Renal cortex interstitium (tissue), 11 donors: ENCODE measurements around the gene RBMS2. TPM values are rescaled to one million over a fixed set of nuclear protein-coding genes. Genes with fewer than 3 reads are reported as not detected.

Experiments
- DNase-seq, 11 donors: peaks; one replicate each; pipeline ENCODE4 v3.0.0-alpha.2; 2013; ENCODE audit warnings: low read depth in 9 of 11, low spot score in 4 of 11; ENCODE audit errors: extremely low read depth in 1 of 11
- polyA plus RNA-seq, 3 donors: library from polyadenylated mRNA; unstranded; fragments of 120-200 nt; gene quantifications; one replicate each; pipeline ENCODE4 v1.2.1, GENCODE V29; 2013; ENCODE audit not compliant: insufficient read length in 3 of 3

RBMS2 gene
- polyA plus RNA-seq, 3 donors, result 35.8 to 40.9 (median 40.7) TPM

GRCh38 chr12:56636675-56637540 lies 115.3 kb downstream of the RBMS2 start:
- peak; percentile 94 to 99 (median 99) for DNase-seq

DNA sequence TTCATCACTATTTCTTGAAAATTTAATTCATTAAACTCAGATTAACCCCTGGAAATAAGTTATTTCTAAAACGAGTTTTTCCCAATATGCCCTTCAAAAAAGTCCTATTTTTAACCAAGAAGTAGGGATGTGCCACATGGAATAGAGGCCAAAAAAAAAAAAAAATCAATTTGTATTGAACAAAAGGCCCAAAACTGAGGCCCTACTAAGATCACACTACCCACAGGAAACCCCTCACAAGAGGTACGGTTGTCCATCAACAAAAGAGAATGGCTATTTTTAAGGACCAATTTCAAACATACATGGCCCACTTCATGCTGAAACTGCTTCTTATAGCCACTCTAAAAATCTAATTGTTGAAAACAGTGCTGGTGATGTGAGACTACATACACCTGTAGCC lies 116.0 kb downstream of the RBMS2 start:
- DNase-seq, result no peak

GRCh38 chr12:56641219-56641618 lies 119.6 kb downstream of the RBMS2 start:
- no peak for DNase-seq

GRCh38 chr12:56644654-56645053 lies 123.0 kb downstream of the RBMS2 start:
- DNase-seq, result no peak

GRCh38 chr12:56645201-56645716 lies 123.6 kb downstream of the RBMS2 start:
- no peak for DNase-seq

Other genes with a start within 250 kb of the RBMS2 start
- gene CS, start 221.5 kb upstream of the RBMS2 start, polyA plus RNA-seq, result 100 to 1,000 TPM; 192 to 212 (median 204) TPM
- gene CNPY2, start 205.8 kb upstream of the RBMS2 start, polyA plus RNA-seq, result 100 to 1,000 TPM; 140 to 161 (median 159) TPM
- gene PAN2, start 187.8 kb upstream of the RBMS2 start, polyA plus RNA-seq, result 100 to 1,000 TPM in 1 of 3 donors, 10 to 100 TPM in 2; 82.0 to 113 (median 93.7) TPM
- gene IL23A, start 182.9 kb upstream of the RBMS2 start, polyA plus RNA-seq, result 1 to 10 TPM in 1 of 3 donors, under 1 TPM in 2; 0.67 to 1.2 (median 0.78) TPM
- 100 to 1,000 TPM in 1 of 3 donors, 10 to 100 TPM in 2; 84.6 to 152 (median 96.8) TPM for gene STAT2, start 161.7 kb upstream of the RBMS2 start, polyA plus RNA-seq
- gene APOF, start 159.0 kb upstream of the RBMS2 start, polyA plus RNA-seq, result under 1 TPM in 2 of 3 donors, not detected in 1; 0.13 to 0.20 TPM
- 10 to 100 TPM; 37.8 to 46.6 (median 42.4) TPM for gene TIMELESS, start 72.4 kb upstream of the RBMS2 start, polyA plus RNA-seq
- under 1 TPM; 0.26 to 0.40 (median 0.38) TPM for gene MIP, start 67.2 kb upstream of the RBMS2 start, polyA plus RNA-seq
- gene SPRYD4, start 53.2 kb upstream of the RBMS2 start, polyA plus RNA-seq, result 1 to 10 TPM; 4.1 to 6.6 (median 4.9) TPM
- 1 to 10 TPM; 1.2 to 3.0 (median 1.6) TPM for gene GLS2, start 33.7 kb upstream of the RBMS2 start, polyA plus RNA-seq
- 100 to 1,000 TPM in 1 of 3 donors, 10 to 100 TPM in 2; 79.3 to 104 (median 88.5) TPM for gene BAZ2A, start 108.5 kb downstream of the RBMS2 start, polyA plus RNA-seq
- 1,000 to 10,000 TPM in 1 of 3 donors, 100 to 1,000 TPM in 2; 856 to 1,271 (median 990) TPM for gene ATP5F1B, start 124.2 kb downstream of the RBMS2 start, polyA plus RNA-seq
- 100 to 1,000 TPM; 299 to 370 (median 328) TPM for gene PTGES3, start 166.5 kb downstream of the RBMS2 start, polyA plus RNA-seq
- gene NACA, start 203.5 kb downstream of the RBMS2 start, polyA plus RNA-seq, result 1,000 to 10,000 TPM; 1,963 to 2,373 (median 2,287) TPM
- 10 to 100 TPM; 16.4 to 24.4 (median 17.4) TPM for gene PRIM1, start 230.5 kb downstream of the RBMS2 start, polyA plus RNA-seq
- 1 to 10 TPM; 1.0 to 1.1 (median 1.0) TPM for gene HSD17B6, start 241.5 kb downstream of the RBMS2 start, polyA plus RNA-seq